Measurements from ENCODE around the gene MZF1.

MZF1 gene

GRCh38 chr19:58555369-58555885 is 17.7 kb downstream of the MZF1 start:
- no peak for TF ChIP-seq CTCF (conservative IDR thresholded peaks at IDR 0.05)
- TF ChIP-seq ZFX (IDR thresholded peaks at IDR 0.05): no peak
- peak overlapping the region; percentile 81 for H3K27ac ChIP-seq

- TF ChIP-seq CTCF (conservative IDR thresholded peaks at IDR 0.05) (no peak), ZFX (IDR thresholded peaks at IDR 0.05) (peak; percentile 45; the same call in 1 of the 2 replicates)
- H3K27ac ChIP-seq: peak within 1 kb of the TSS; percentile 81
These were observed 18.4 kb downstream of the MZF1 start, which contains the start of gene CHMP2A for GRCh38 chr19:58554494-58555368. CHMP2A (minus strand) TSS chr19:58555105; CDS start chr19:58554212, 893 bp downstream.

GRCh38 chr19:58553799-58554493 is 19.2 kb downstream of the MZF1 start:
- TF ChIP-seq ZFX (IDR thresholded peaks at IDR 0.05) (no peak), CTCF (conservative IDR thresholded peaks at IDR 0.05) (no peak)
- H3K27ac ChIP-seq: peak overlapping the region; percentile 81

- TF ChIP-seq ZFX (IDR thresholded peaks at IDR 0.05): no peak
- no peak for TF ChIP-seq CTCF (conservative IDR thresholded peaks at IDR 0.05)
- no peak overlapping the region for H3K27ac ChIP-seq
These were observed 20.5 kb downstream of the MZF1 start for GRCh38 chr19:58552655-58553054.

GRCh38 chr19:58551577-58552471 is 21.3 kb downstream of the MZF1 start:
- no peak for TF ChIP-seq ZFX (IDR thresholded peaks at IDR 0.05)
- TF ChIP-seq CTCF (conservative IDR thresholded peaks at IDR 0.05): no peak
- no peak overlapping the region for H3K27ac ChIP-seq

- TF ChIP-seq CTCF (conservative IDR thresholded peaks at IDR 0.05) (no peak), ZFX (IDR thresholded peaks at IDR 0.05) (no peak)
- no peak overlapping the region for H3K27ac ChIP-seq
These were observed 22.0 kb downstream of the MZF1 start for GRCh38 chr19:58551123-58551497.

Data from C4-2B (cell line).